HG02678 (cell line): ENCODE results near the gene CPNE2.
"Not testable (repeated sequence)": the region's sequence is repeated elsewhere in the genome, so short reads cannot be mapped to it uniquely, and the experiment has no call there.

Source experiments
- ATAC-seq: cut with Tn5 transposase; IDR thresholded peaks from one replicate; pipeline ENCODE4 v1.9.1; 2021; ENCODE audit warnings: mild to moderate bottlenecking, moderate library complexity; ENCODE audit not compliant: unreplicated experiment

The CPNE2 gene

GRCh38 chr16:57069053-57069452, 23.3 kb upstream of the CPNE2 start:
- ATAC-seq: no peak

DNA sequence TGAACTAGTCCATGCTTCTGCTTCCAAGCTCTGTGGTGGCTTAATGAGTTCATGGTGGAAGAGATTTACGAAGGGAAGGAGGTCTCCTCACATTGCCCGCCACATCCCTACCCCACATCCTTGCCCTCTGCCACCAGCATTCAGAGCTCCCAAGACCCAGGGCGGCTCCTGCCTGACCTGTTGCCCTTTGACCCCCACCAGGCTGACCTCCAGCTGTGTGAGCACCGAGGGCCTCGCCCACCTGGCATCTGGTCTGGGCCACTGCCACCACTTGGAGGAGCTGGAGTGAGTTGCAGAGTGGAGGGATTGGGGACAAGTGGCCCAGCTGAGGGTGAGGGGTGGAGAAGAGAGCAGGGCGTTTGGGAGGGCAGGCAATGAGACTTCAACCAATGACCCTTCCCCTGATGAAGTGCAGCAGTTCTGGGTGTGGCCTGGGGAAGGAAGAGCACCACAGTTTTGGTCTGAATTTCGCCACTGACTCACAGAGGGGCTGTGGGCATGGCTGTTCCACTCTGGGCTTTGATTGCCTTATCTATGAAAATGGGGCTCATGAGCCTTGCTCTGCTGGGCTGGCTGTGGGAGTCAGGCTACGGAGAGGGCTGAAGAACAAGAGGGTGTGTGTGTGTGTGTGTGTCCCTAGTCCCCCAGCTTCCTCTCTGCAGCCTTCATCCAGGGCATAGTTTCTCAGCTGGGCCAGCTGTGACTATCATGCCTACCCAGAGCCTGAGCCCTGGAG, 22.6 kb upstream of the CPNE2 start:
- ATAC-seq: no peak

GRCh38 chr16:57070424-57070823, 22.0 kb upstream of the CPNE2 start:
- no peak for ATAC-seq

DNA sequence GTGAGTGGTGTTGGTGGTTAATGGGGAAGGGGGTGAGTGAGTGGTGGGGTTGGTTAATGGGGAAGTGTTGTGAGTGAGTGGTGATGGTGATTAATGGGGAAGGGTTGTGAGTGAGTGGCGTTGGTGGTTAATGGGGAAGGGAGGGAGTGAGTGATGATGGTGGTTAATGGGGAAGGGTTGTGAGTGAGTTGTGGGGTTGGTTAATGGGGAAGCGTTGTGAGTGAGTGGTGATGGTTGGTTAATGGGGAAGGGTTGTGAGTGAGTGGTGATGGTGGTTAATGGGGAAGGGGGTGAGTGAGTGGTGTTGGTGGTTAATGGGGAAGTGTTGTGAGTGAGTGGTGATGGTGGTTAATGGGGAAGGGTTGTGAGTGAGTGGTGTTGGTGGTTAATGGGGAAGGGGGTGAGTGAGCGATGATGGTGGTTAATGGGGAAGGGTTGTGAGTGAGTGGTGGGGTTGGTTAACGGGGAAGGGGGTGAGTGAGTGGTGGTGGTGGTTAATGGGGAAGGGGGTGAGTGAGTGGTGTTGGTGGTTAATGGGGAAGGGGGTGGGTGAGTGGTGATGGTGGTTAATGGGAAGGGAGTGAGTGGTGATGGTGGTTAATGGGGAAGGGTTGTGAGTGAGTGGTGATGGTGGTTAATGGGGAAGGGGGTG, 21.2 kb upstream of the CPNE2 start:
- not testable (repeated sequence) for ATAC-seq

- no peak for ATAC-seq
Measured at GRCh38 chr16:57071831-57072582, 20.4 kb upstream of the CPNE2 start.

- ATAC-seq: no peak
Measured at GRCh38 chr16:57072616-57073275, 19.6 kb upstream of the CPNE2 start.

GRCh38 chr16:57077714-57078113, 14.7 kb upstream of the CPNE2 start:
- no peak for ATAC-seq

GRCh38 chr16:57081744-57082143, 10.6 kb upstream of the CPNE2 start:
- no peak for ATAC-seq

GRCh38 chr16:57082664-57083063, 9.7 kb upstream of the CPNE2 start:
- ATAC-seq: no peak

GRCh38 chr16:57083485-57084126, 8.8 kb upstream of the CPNE2 start:
- no peak for ATAC-seq

DNA sequence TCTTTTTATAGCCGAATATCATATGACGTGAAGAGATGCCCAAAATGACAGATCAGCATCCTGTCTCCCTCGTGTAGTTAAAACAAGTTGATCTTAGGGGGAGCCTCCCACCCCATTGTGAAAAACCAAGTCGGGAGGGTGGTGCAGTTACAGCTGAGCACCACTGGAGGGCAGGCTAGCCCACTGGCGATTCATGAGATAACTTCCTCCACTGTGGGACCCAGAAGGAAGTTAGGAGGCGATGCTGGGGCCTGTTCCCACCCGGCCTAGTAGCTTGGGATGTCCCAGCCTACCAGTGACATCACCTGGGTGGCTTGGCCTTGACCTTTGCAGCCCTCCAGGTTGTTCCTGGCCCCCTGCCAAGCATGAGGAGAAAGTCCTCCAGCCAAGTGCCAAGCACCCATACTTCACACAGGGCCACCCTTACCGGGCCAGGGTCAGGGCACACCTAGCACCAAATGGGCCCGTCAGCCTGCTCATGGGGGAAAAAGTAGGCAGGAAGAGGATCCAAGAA, 8.1 kb upstream of the CPNE2 start:
- ATAC-seq: peak; percentile 44

- no peak for ATAC-seq
Measured at GRCh38 chr16:57084996-57085395, 7.4 kb upstream of the CPNE2 start.

GRCh38 chr16:57087003-57087402, 5.4 kb upstream of the CPNE2 start:
- no peak for ATAC-seq

DNA sequence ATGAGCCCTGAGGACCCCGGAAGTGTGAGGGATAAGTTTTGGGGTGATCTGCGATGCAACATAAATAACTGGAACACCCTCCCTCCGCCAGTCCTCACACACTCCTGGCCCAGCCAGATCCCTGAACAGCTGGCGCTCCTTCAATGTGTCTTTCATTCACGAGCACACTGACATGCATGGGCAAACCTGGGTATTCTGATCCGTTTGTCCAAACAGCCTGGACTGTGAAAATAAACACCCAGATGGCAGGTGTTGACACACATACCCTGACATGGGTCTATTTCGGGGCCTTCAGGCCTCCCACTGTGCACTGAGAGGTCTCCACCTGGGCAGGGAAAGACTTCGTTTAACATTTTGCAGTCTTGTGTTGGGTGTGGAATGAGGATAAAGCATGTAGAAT, 3.0 kb upstream of the CPNE2 start:
- ATAC-seq: no peak

- ATAC-seq: no peak
Measured at GRCh38 chr16:57091200-57091974, 996 bp upstream of the CPNE2 start.

DNA sequence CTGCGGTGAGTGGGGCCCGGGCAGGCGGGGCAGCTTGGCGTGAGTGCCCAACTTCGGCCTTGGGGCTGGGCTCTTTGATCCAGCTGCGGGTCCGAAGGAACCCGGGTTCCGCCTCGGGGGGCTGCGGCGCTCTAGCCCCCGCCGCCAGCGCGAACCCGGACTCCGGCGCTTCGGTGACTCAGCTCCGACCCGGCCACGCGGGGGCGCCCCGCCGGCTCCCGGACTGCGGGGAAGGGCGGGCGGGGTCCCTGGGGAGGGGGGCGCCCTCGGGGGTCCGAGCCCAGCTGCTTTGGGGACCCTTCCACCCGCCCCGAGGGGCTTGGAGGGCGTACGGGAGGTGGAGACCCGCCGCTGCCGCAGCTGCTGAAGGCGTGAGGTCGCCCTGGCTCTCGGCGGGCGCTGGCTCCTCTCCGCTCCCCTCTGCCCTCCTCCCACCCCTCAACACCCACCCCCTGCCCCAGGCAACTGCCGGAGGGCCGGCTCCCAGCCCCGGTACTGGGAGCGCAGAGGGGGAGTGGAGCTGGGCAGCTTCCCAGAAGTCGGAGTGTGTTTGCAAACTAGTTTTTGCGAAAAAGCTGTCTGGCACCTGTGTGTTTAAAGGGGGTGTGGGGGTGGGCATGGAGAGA, 516 bp downstream of the CPNE2 start:
- ATAC-seq: peak; percentile 44

- no peak for ATAC-seq
Measured at GRCh38 chr16:57093666-57094564, 1.5 kb downstream of the CPNE2 start.

- no peak for ATAC-seq
Measured at GRCh38 chr16:57094911-57095310, 2.5 kb downstream of the CPNE2 start.
